ENCODE results near the gene ACVR1. TPM values are rescaled to one million over a fixed set of nuclear protein-coding genes. Genes with fewer than 3 reads are reported as not detected.

ACVR1 gene
- total RNA-seq, 2 experiments from 2014 or later = 8.3 to 10.1 TPM

- peak; percentile 64 for DNase-seq
Observed at GRCh38 chr2:157897106-157897971, 21.2 kb upstream of the ACVR1 start.

GRCh38 chr2:157895531-157895930 lies 19.4 kb upstream of the ACVR1 start:
- no peak overlapping the region for H3K4me3 Mint-ChIP-seq
- intact Hi-C loops (cut with micrococcal nuclease) = loop anchor here (5.0 to 10.0 kb wide), 2 partner anchors 271 to 418 kb away; partner anchors contain the start of gene ACVR1C
- peaks cover 3% of the 10 kb centered on the region for H3K36me3 Mint-ChIP-seq (ENCODE audit: low read depth)
- TF ChIP-seq CTCF (IDR thresholded peaks at IDR 0.05) = no peak
- no peaks in the 10 kb centered on the region for H3K27me3 Mint-ChIP-seq
- peak; percentile 31 for ATAC-seq
- ChIA-PET CTCF (interaction anchor here (0.6 to 2.0 kb wide), 3 partner anchors 19 to 866 kb away, joined by 3 to 9 read pairs (median 6); partner anchors contain the start of gene ACVR1), POLR2A (interaction anchor here (1.9 kb wide), 1 partner anchor 20 kb away, joined by 7 read pairs; the partner anchor contains the start of gene ACVR1)
- H3K4me1 Mint-ChIP-seq (ENCODE audit: low read depth) = peaks cover 83% of the 10 kb centered on the region
- peak; percentile 58 for DNase-seq
- peaks cover 1% of the 10 kb centered on the region for H3K9me3 Mint-ChIP-seq
- H3K27ac Mint-ChIP-seq = peak overlapping the region; percentile 71

More at GRCh38 chr2:157897106-157897971, 21.2 kb upstream of the ACVR1 start:
- peak overlapping the region; percentile 73 for H3K4me3 Mint-ChIP-seq
- H3K4me1 Mint-ChIP-seq (ENCODE audit: low read depth) = peaks cover 79% of the 10 kb centered on the region
- ChIA-PET POLR2A (interaction anchor here (1.0 to 3.7 kb wide), 5 partner anchors 21 to 477 kb away, joined by 3 to 36 read pairs (median 5); partner anchors contain the start of genes ACVR1 and CYTIP), CTCF (interaction anchor here (2.0 to 2.1 kb wide), 2 partner anchors 21 to 22 kb away, joined by 9 to 10 read pairs; partner anchors contain the start of gene ACVR1)
- TF ChIP-seq CTCF (IDR thresholded peaks at IDR 0.05) = no peak
- intact Hi-C loops (cut with micrococcal nuclease) = loop anchor here (5.0 to 10.0 kb wide), 2 partner anchors 273 to 420 kb away; partner anchors contain the start of gene ACVR1C
- peaks cover 1% of the 10 kb centered on the region for H3K9me3 Mint-ChIP-seq
- peak; percentile 41 for ATAC-seq
- H3K27me3 Mint-ChIP-seq = no peaks in the 10 kb centered on the region
- H3K27ac Mint-ChIP-seq = peak overlapping the region; percentile 100
- H3K36me3 Mint-ChIP-seq (ENCODE audit: low read depth) = peaks cover 3% of the 10 kb centered on the region

GRCh38 chr2:157894694-157895435 lies 18.7 kb upstream of the ACVR1 start:
- Mint-ChIP-seq H3K27ac (peak overlapping the region; percentile 71), H3K36me3 (ENCODE audit: low read depth) (peaks cover 3% of the 10 kb centered on the region), H3K27me3 (no peaks in the 10 kb centered on the region), H3K9me3 (peaks cover 1% of the 10 kb centered on the region), H3K4me3 (no peak overlapping the region), H3K4me1 (ENCODE audit: low read depth) (peaks cover 78% of the 10 kb centered on the region)
- POLR2A ChIA-PET = interaction anchor here (1.9 kb wide), 1 partner anchor 19 kb away, joined by 7 read pairs; the partner anchor contains the start of gene ACVR1
- ATAC-seq = no peak
- CTCF ChIA-PET = interaction anchor here (0.6 to 2.0 kb wide), 3 partner anchors 19 to 866 kb away, joined by 3 to 9 read pairs (median 6); partner anchors contain the start of gene ACVR1
- DNase-seq = no peak
- TF ChIP-seq CTCF (IDR thresholded peaks at IDR 0.05) = no peak
- intact Hi-C loops (cut with micrococcal nuclease) = loop anchor here (5.0 to 10.0 kb wide), 2 partner anchors 270 to 418 kb away; partner anchors contain the start of gene ACVR1C

- peaks cover 3% of the 10 kb centered on the region for H3K36me3 Mint-ChIP-seq (ENCODE audit: low read depth)
- POLR2A ChIA-PET = interaction anchor here (1.2 kb wide), 1 partner anchor 16 kb away, joined by 3 read pairs; no protein-coding TSS in a partner anchor
- intact Hi-C loops (cut with micrococcal nuclease) = loop anchor here (10.0 kb wide), 1 partner anchor 269 kb away; the partner anchor contains the start of gene ACVR1C
- ATAC-seq = no peak
- no peak overlapping the region for H3K4me3 Mint-ChIP-seq
- no peak for TF ChIP-seq CTCF (IDR thresholded peaks at IDR 0.05)
- peaks cover 3% of the 10 kb centered on the region for H3K9me3 Mint-ChIP-seq
- H3K4me1 Mint-ChIP-seq (ENCODE audit: low read depth) = peaks cover 70% of the 10 kb centered on the region
- CTCF ChIA-PET = interaction anchor here (1.6 kb wide), 1 partner anchor 17 kb away, joined by 3 read pairs; the partner anchor contains the start of gene ACVR1
- H3K27ac Mint-ChIP-seq = no peak overlapping the region
- no peaks in the 10 kb centered on the region for H3K27me3 Mint-ChIP-seq
- no peak for DNase-seq
Observed at GRCh38 chr2:157893611-157894010, 17.5 kb upstream of the ACVR1 start.
